MCF 10A (cell line): ENCODE data around the gene OSM. TPM values are rescaled to one million over a fixed set of nuclear protein-coding genes. Genes with fewer than 3 reads are reported as not detected.

Experiments
- BruUV-seq: library from RNA; stranded (reverse); fragments of 400-500 nt; replicated peaks from 2 replicates; lab custom pipeline; 2021; lab: Mats Ljungman, UMichigan
- CTCF ChIA-PET: fragments of 300-600 bp; sonication (Branson Sonifier 250); formaldehyde crosslinking; extraction: SDS; loops from one replicate; lab custom pipeline; 2021; ENCODE audit warnings: antibody characterized with exemption, inconsistent platforms; lab: Yijun Ruan, JAX
- POLR2A ChIA-PET: fragments of 300-600, 350-650 bp; sonication (Branson Sonifier 250); formaldehyde crosslinking; extraction: SDS; loops from one replicate; lab custom pipeline; 2020; ENCODE audit warnings: antibody characterized with exemption, inconsistent platforms; lab: Yijun Ruan, JAX
- DNase-seq: peaks from one replicate; pipeline ENCODE4 v3.0.0-alpha.2; 2018; ENCODE audit not compliant: unreplicated experiment
- H3K27ac Mint-ChIP-seq: one replicate; pipeline ENCODE4 v1.8.0; 2022; ENCODE audit warnings: mild to moderate bottlenecking, low read depth, mixed read lengths; ENCODE audit not compliant: unreplicated experiment
- H3K27me3 Mint-ChIP-seq: one replicate; pipeline ENCODE4 v1.8.0; 2022; ENCODE audit warnings: mixed read lengths; ENCODE audit not compliant: insufficient read depth, unreplicated experiment
- H3K36me3 Mint-ChIP-seq: one replicate; pipeline ENCODE4 v1.8.0; 2022; ENCODE audit warnings: mild to moderate bottlenecking, moderate library complexity, mixed read lengths; ENCODE audit not compliant: insufficient read depth, unreplicated experiment
- H3K4me1 Mint-ChIP-seq: one replicate; pipeline ENCODE4 v1.8.0; 2022; ENCODE audit warnings: mixed read lengths; ENCODE audit not compliant: insufficient read depth, unreplicated experiment
- H3K4me3 Mint-ChIP-seq: one replicate; pipeline ENCODE4 v1.8.0; 2022; ENCODE audit warnings: mild to moderate bottlenecking, moderate library complexity, mixed read lengths; ENCODE audit not compliant: unreplicated experiment
- H3K9me3 Mint-ChIP-seq: one replicate; pipeline ENCODE4 v1.8.0; 2022; ENCODE audit warnings: mixed read lengths; ENCODE audit not compliant: unreplicated experiment
- CTCF ChIP-seq: fragments of 200-600 bp; IDR thresholded peaks from one replicate; pipeline ENCODE4 v1.8.0; 2022; ENCODE audit warnings: antibody characterized with exemption, mild to moderate bottlenecking; ENCODE audit not compliant: unreplicated experiment
- intact Hi-C: fragments of 100-400 bp; cut with micrococcal nuclease; formaldehyde crosslinking; loops from 2 replicates; pipeline ENCODE4 v1.14.1; 2022
- total RNA-seq: library from RNA; stranded (reverse); gene quantifications from 2 replicates; pipeline ENCODE4 v1.2.3, GENCODE V29; 2022

Gene OSM
- total RNA-seq, 1 experiment from 2014 or later, result not detected

DNA sequence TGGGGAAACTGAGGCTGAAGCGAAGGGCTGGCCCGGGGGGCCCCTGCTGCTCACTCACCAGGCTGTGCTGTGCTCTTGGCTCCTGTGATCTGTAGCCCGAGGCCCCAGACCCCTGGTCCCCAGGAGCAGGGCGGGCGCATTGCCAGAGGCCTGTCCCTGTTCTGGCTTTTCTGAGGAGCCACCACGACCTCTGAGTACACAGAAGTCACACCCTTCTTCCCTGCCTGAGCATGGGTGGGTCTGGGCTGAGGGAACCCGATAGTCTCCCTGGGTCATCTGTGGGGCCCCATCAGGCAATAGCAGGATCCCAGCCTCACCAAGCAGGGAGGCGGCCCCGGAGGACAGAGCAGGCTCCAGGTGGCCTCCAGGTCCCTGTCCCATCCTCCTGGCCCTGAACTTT is 17.5 kb upstream of the OSM start:
- BruUV-seq, result no TSS peak
- POLR2A ChIA-PET, result interaction anchor here (0.6 kb wide), 1 partner anchor 21 kb away, joined by 3 read pairs; no protein-coding TSS in a partner anchor
- Mint-ChIP-seq H3K36me3 (no peaks in the 10 kb centered on the region), H3K4me3 (no peak overlapping the region), H3K27ac (no peak overlapping the region), H3K27me3 (no peaks in the 10 kb centered on the region), H3K9me3 (no peaks in the 10 kb centered on the region), H3K4me1 (peaks cover 15% of the 10 kb centered on the region)
- no peak for TF ChIP-seq CTCF
- no peak for DNase-seq
- CTCF ChIA-PET, result interaction anchor here (0.6 to 2.6 kb wide), 5 partner anchors 9 to 176 kb away, joined by 3 to 21 read pairs (median 8); no protein-coding TSS in a partner anchor
- intact Hi-C loops, result no loop called here

- BruUV-seq, result no TSS peak
- H3K9me3 Mint-ChIP-seq, result no peaks in the 10 kb centered on the region
- no peaks in the 10 kb centered on the region for H3K27me3 Mint-ChIP-seq
- no peak overlapping the region for H3K4me3 Mint-ChIP-seq
- no peaks in the 10 kb centered on the region for H3K36me3 Mint-ChIP-seq
- DNase-seq, result no peak
- TF ChIP-seq CTCF, result no peak
- ChIA-PET POLR2A (interaction anchor here (1.4 kb wide), 1 partner anchor 43 kb away, joined by 3 read pairs; the partner anchor contains the start of gene TBC1D10A), CTCF (interaction anchor here (0.6 to 1.5 kb wide), 7 partner anchors 9 to 202 kb away, joined by 3 to 8 read pairs (median 4); no protein-coding TSS in a partner anchor)
- intact Hi-C loops, result no loop called here
- H3K27ac Mint-ChIP-seq, result no peak overlapping the region
- H3K4me1 Mint-ChIP-seq, result peaks cover 23% of the 10 kb centered on the region
Measured at GRCh38 chr22:30283342-30283741, 16.7 kb upstream of the OSM start.

- intact Hi-C loops, result no loop called here
Measured at GRCh38 chr22:30282616-30283046, 16.0 kb upstream of the OSM start.

More at GRCh38 chr22:30282616-30283046, 16.0 kb upstream of the OSM start:
- ChIA-PET POLR2A (interaction anchor here (1.4 kb wide), 1 partner anchor 44 kb away, joined by 3 read pairs; the partner anchor contains the start of gene TBC1D10A), CTCF (interaction anchor here (0.6 to 1.5 kb wide), 6 partner anchors 19 to 203 kb away, joined by 3 to 8 read pairs (median 4); no protein-coding TSS in a partner anchor)
- DNase-seq, result no peak
- Mint-ChIP-seq H3K27me3 (no peaks in the 10 kb centered on the region), H3K9me3 (no peaks in the 10 kb centered on the region), H3K27ac (no peak overlapping the region), H3K4me3 (no peak overlapping the region), H3K4me1 (peaks cover 30% of the 10 kb centered on the region), H3K36me3 (no peaks in the 10 kb centered on the region)
- BruUV-seq, result no TSS peak
- TF ChIP-seq CTCF, result no peak
